Body of pancreas (tissue), 4 donors: ENCODE results near the gene VCAN.

Experiments used
- POLR2A ChIP-seq, 3 donors: fragments of 450-650 bp; IDR thresholded peaks; one replicate each; pipeline ENCODE4 v1.6.1; 2016; ENCODE audit warnings: antibody characterized with exemption in 3 of 3, mild to moderate bottlenecking in 2 of 3
- TF ChIP-seq, protein P1 (sequence below), 7 experiments: fragments of 450-650 bp in 4 of 7; fragments of 200-600 bp in 3 of 7; sonication (generic) in 3 of 7; IDR thresholded peaks; one replicate each; pipeline ENCODE4 v1.5.1; 2016 to 2019; ENCODE audit warnings: antibody characterized with exemption in 7 of 7

DNA sequence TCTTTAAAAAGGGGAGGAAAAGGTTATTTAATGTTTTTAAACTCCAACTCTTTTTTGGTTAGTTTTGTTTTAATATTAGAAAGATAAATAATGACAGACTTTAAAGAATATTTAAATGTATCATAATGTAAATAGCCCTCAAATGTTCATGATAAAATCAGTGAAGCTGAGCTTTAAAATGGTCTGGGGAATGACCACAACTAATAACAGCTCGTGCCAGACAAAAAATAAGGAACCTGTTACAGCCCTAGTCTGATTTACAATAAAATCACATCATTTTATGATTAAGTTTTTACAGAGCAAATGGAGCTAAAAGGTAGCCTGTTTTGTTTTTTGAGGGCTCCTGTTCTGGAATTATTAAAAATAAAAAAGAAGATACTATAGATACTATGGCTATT, 46.1 kb downstream of the VCAN start:
- TF ChIP-seq, protein P1, sequence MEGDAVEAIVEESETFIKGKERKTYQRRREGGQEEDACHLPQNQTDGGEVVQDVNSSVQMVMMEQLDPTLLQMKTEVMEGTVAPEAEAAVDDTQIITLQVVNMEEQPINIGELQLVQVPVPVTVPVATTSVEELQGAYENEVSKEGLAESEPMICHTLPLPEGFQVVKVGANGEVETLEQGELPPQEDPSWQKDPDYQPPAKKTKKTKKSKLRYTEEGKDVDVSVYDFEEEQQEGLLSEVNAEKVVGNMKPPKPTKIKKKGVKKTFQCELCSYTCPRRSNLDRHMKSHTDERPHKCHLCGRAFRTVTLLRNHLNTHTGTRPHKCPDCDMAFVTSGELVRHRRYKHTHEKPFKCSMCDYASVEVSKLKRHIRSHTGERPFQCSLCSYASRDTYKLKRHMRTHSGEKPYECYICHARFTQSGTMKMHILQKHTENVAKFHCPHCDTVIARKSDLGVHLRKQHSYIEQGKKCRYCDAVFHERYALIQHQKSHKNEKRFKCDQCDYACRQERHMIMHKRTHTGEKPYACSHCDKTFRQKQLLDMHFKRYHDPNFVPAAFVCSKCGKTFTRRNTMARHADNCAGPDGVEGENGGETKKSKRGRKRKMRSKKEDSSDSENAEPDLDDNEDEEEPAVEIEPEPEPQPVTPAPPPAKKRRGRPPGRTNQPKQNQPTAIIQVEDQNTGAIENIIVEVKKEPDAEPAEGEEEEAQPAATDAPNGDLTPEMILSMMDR (IDR thresholded peaks at IDR 0.05), result no peak
- TF ChIP-seq POLR2A (IDR thresholded peaks at IDR 0.05), result no peak
